CD4-positive, alpha-beta T cell treated with Interleukin-21 for 1 hour (primary cell): ENCODE data around the gene ABHD12.
"Not testable (repeated sequence)": the region's sequence is repeated elsewhere in the genome, so short reads cannot be mapped to it uniquely, and the experiment has no call there.

Experiments
- DNase-seq: peaks from one replicate; pipeline ENCODE4 v3.0.0-alpha.2; 2020

Gene ABHD12

DNA sequence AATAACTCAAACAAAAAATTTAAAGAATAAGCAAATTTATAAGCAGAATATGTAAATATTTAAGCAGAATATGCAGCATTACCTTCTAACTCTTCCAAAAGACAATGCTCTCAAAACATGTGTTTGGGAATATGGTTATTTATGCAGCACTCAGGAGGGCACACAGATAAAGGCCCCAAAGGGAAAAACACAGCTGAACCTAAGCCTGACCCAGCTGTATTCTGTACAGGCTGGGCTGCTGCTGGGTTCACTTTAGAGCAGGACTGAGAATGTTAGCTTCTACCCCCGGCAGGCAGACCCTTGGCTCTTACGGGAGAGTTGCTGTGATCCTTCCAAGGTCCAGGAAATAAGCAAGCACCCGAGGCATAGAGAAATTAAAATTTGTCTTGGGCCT lies 37.3 kb downstream of the ABHD12 start:
- DNase-seq, result no peak

GRCh38 chr20:25352746-25353145 lies 37.9 kb downstream of the ABHD12 start:
- DNase-seq, result no peak

DNA sequence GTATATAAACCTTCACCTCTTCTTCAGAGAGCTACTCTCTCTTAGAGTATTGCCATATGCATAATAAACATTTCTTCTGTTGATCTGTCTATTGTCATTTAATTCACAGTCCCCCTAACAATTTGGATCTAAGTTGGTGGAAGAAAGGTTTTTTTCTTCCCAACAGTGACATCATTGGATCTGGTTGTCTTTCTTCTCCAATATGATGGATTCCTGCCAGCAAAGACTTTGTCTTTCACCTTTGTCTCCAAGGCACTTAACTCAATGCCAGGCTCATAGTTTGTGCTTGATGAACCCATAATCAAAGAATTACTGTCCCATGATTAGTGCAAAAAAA lies 39.6 kb downstream of the ABHD12 start:
- DNase-seq, result no peak

DNA sequence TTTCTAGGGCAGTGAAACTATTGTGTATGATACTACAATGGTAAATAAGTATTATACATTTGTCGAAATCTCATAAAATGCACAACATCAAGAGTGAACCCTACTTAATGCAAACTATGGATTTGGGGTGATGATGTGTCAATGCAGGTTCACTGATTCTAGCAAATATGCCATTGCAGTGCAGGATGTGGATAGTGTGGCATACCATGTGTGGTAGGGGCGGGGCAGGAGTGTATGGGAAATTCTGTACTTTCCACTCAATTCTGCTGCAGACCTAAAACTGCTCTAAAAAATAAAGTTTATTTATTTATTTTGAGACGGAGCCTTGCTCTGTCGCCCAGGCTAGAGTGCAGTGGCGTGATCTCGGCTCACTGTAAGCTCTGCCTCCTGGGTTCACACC lies 44.3 kb downstream of the ABHD12 start:
- DNase-seq, result peak; percentile 13

DNA sequence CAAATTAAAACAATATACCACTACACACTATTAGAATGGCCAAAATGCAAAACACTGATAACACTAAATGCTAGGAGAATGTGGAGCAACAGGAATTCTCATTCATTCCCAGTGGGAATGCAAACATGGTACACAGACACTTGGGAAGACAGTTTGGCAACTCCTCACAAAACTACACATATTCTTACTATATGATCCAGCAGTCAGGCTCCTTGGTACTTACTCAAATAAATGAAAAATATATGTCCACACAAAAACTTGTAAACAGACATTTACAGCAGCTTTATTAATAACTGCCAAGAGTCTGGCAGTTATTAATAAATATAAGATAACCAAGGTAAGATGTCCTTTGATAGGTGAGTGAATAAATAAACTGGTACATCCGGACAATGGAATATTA lies 44.9 kb downstream of the ABHD12 start:
- no peak for DNase-seq

DNA sequence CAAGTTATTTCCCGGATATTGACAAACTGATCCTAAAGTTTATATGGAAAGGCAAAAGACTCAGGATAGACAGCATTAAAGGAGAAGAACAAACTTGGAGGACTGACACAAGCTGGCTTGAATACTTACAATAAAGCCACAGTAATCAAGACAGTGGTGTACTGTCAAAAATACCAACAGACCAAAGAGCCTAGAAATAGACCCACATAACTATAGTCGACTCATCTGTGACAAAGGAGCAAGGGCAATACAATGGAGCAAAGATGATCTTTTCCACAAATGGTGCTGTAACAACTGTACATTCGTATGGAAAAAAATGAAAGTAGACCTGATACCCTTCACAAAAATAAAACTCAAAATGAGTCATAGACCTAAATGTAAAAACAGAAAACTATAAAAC lies 46.0 kb downstream of the ABHD12 start:
- no peak for DNase-seq

DNA sequence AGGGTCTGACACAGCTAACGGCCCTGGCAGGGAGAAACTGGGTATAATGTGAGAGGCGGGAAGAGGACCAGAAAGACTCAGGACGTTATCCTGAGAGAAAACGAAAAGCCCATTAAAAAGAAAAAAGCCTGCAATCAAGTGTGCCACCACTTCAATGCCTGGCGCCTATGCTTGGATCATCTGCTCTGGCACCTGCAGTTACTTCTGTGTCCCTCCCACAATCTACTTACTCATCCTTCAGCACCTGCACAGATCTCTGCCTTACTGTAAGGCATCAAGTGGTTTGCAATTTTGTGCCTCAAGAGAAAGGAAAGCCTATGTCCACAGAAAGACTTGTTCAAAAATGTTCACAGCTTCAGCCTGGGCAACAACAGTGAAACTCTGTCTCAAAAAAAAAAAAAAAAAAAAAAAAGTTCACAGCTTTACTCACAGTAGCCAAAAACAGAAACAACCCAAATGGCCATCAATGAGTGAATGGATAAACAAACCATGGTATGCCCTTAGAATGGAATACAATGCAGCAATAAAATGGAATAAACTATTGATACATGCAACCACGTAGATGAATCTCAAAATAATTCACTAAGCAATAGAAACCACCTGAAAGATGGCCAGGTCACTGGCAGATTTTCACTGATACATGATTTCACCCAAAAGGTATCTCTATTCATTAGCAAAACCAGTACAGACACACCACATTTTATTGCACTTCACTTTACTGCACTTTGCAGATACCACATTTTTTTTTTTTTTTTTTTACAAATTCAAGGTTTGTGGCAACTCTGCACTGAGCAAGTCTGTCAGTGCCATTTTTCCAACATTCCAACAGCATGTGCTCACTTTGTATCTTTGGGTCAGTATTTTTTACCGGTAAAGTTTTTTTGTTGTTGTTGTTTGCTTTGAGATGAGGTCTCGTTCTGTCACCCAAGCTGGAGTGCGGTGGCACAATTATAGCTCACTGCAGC lies 48.6 kb downstream of the ABHD12 start:
- DNase-seq, result no peak

DNA sequence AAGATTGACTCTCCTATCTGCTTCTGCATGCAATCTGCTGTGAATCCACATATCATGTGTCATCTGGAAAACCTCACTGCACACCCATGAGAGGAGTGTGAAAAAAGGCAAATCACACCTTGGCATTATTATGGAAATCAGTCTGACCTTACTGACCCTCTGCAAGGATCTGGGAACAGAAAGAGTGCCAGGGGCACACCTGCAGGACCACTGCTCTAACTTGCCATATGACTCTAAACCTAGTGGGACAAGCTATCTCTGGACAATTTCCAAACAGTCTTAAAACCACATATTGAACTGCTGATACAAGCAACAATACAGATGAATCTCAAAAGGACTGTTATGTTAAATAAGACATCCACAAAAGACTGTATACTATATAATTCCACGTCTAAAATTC lies 50.3 kb downstream of the ABHD12 start:
- DNase-seq, result no peak

DNA sequence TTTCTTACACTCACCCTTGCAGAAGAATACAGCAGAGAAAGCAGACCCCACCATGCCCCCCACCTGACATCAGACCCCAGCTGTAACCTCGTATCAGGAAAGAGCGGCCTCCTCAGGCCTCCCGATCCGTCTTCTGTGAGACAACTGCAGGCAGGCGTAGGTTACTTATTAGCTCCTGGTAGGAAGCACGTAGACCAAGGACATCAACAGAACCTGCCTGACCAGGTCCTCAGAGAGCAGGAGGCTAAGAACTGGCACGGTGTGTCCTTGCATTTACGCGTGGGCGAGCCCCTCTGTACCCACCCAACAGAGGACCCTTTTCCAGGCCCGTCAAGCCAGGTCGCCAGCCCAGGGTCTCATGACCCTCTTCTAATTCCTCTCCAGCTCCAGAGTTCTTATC lies 51.0 kb downstream of the ABHD12 start:
- DNase-seq, result no peak

DNA sequence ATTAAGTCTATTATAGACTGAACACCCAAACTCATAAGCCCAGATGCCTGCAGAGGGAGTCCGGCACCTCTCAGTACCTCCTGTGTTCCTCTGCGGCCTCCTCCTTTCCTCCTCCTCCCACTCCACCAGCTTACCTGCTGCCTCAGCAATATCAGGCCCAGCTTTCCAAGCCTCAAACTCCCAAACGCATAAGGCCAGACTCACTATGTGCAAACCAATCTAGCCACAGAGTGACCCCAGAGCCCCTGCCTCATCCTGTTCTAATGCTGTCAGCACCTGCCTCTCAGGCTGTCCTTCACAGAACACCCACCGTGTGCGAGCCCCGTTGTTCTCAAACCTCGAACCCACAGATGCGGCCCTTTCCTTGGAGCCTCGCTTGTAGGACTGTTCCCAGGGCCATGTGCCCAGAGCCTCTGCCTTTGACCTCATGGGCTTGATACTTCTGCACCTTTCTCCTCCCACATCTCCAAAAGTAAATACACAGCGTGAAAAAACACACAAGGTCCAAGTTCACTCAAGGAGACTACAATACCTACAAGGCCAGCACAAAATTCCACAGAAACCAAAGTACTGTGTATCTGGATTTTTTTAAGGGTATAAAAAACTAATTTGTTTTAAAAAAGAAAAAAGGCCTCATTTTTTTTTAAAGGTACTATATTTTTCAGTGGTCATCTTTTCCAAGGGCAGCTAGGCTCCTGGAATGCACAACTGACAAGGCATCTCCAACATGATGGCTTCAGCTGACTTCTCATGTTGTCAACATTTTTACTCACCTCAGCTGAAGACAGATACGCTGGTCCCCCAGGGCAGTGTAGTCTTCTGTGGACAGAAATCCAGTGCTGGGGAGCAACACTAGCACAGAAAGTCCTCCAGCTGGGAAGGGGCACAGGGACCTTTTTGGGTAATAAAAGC lies 52.3 kb downstream of the ABHD12 start:
- DNase-seq, result no peak

DNA sequence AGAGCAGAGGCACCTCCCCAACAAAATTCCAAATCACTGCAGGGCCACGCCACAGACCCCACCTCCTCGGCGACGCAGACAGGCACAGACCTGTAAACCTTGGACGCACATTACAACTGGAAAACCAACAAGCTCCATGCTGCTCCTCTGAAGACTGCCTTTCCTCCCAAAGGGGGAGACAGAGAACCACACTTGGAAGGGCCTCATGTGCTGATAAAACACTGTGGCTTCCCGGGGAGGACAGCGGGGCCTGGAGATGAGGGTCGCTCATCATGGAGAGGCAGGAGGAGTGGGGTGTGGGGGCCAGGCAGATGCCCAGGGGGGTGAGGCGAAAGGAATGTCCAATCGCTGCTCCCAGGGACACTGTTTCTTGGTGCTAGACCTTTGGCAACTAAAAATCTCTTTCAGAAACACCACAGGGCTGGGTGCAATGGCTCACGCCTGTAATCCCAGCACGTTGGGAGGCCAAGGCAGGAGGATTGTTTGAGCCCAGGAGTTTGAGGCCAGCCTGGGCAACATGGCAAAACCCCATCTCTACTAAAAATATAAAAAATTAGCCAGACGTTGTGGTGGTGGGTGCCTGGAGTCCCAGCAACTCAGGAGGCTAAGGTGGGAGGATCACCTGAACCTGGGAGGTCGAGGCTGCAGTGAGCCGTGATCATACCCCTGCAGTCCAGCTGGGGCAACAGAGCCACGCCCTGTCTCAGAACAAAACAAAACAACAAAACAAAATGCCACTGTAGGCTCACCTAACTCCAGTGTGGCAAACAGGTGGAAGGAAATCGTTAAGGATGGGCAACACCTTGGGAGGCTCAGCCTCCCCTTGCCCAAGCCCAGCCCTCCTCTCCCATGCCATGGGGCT lies 53.8 kb downstream of the ABHD12 start:
- DNase-seq, result no peak

GRCh38 chr20:25334972-25335371 lies 55.7 kb downstream of the ABHD12 start:
- not testable (repeated sequence) for DNase-seq

GRCh38 chr20:25328954-25329498 lies 61.6 kb downstream of the ABHD12 start:
- DNase-seq, result no peak

DNA sequence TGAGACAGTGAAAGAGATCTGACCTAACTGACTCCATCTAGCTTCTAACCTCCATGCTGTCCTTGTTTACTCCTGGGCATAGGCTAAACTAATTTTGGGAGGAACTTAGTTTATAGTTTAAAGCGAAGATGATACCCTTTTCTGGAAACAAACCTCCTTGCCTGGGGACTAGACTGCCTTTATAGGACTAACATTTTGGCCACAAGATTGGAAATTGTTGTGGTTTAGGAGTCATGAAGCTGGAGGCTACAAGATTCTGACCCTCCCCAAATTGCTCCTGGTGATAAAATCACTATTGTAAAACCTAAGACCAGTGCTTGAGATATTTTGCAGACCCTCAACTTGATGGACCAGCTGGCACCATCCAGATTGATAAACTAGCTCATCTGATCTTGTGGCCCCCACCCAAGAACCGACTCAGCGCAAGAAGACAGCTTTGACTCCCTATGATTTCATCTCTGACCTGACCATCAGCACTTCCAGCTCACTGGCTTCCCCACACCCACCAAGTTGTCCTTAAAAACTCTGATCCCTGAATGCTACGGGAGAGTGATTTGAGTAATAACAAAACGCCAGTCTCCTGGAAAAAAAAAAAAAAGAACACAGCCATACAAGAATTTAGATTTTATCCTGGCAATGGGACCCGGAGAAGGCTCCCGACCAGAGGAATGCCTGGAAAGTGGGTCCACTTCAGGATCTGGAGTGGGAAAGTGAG lies 63.0 kb downstream of the ABHD12 start:
- DNase-seq, result no peak

DNA sequence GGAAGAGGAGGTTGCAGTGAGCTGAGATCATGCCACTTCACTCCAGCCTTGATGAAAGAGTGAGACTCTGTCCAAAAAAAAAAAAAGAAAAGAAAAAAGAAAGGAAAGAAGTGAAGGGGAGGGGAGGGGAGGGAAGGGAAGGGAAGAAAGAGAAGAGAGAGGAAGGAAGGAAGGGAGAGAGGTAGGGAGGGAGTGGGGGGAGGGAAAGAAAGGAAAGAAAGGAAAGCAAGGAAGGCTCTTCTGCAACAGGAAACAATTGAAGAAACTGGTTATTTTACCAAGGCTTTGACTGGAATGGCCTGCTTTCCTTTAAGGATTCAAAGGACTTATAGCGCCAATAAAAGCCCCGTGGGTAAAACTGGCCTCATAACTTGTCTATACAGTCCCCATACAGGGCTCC lies 64.6 kb downstream of the ABHD12 start:
- DNase-seq, result no peak

DNA sequence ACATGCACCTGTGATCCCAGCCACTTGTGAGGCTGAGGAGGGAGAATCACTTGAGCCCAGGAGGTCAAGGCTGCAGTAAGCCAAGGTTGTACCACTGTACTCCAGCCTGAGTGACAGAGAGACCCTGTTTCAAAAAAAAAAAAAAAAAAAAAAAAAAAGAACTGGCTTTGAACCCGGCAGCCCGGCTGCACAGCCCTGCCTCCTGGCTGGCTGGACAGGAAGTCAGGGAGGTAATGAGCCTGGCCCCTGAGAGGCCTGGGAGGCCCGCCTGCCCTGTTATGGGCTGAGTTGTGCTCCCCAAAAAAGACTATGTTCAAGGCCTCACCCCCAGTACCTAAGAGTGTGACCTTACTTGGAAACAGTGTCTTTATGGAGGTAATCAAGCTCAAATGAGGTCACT lies 65.6 kb downstream of the ABHD12 start:
- DNase-seq, result no peak

- DNase-seq, result no peak
Measured at GRCh38 chr20:25324412-25324811, 66.2 kb downstream of the ABHD12 start.

- DNase-seq, result no peak
Measured at GRCh38 chr20:25323496-25324246, 67.0 kb downstream of the ABHD12 start.

GRCh38 chr20:25321991-25322390 lies 68.6 kb downstream of the ABHD12 start:
- DNase-seq, result no peak

GRCh38 chr20:25321262-25321831 lies 69.3 kb downstream of the ABHD12 start:
- DNase-seq, result no peak
